WTC11 (cell line): ENCODE measurements around the gene RAP1GDS1. TPM values are rescaled to one million over a fixed set of nuclear protein-coding genes. Genes with fewer than 3 reads are reported as not detected.

Experiments
- ATAC-seq: fragments of 200-7000 bp; cut with Tn5 transposase; 2 replicates; pipeline ENCODE4 v1.10.0; 2021; ENCODE audit warnings: mild to moderate bottlenecking, moderate library complexity
- CTCF ChIA-PET: fragments of 300-600 bp; sonication (Branson Sonifier 250); formaldehyde crosslinking; loops from one replicate; lab custom pipeline; 2021; ENCODE audit warnings: antibody characterized with exemption; lab: Charles Lee
- POLR2A ChIA-PET: fragments of 350-600 bp; sonication (Branson Sonifier 250); formaldehyde crosslinking; loops from one replicate; lab custom pipeline; 2021; ENCODE audit warnings: antibody characterized with exemption; lab: Charles Lee
- DNase-seq: peaks from one replicate; pipeline ENCODE4 v3.0.0; 2021; ENCODE audit warnings: low spot score
- H3K27ac Mint-ChIP-seq: 2 replicates; pipeline ENCODE4 v1.8.0; 2021; ENCODE audit warnings: mixed read lengths
- H3K27me3 Mint-ChIP-seq: 2 replicates; pipeline ENCODE4 v1.8.0; 2021; ENCODE audit warnings: low read depth, mild to moderate bottlenecking, moderate library complexity, mixed read lengths
- H3K36me3 Mint-ChIP-seq: 2 replicates; pipeline ENCODE4 v1.8.0; 2021; ENCODE audit warnings: mixed read lengths
- H3K4me1 Mint-ChIP-seq: 2 replicates; pipeline ENCODE4 v1.8.0; 2022; ENCODE audit warnings: mixed read lengths
- H3K4me3 Mint-ChIP-seq: 2 replicates; pipeline ENCODE4 v1.8.0; 2021; ENCODE audit warnings: mild to moderate bottlenecking, moderate library complexity, mixed read lengths
- H3K9me3 Mint-ChIP-seq: 2 replicates; pipeline ENCODE4 v1.8.0; 2021; ENCODE audit warnings: mixed read lengths
- CTCF ChIP-seq: fragments of 200-600 bp; IDR thresholded peaks from 2 replicates; pipeline ENCODE4 v1.8.0; 2022; ENCODE audit warnings: antibody characterized with exemption
- NR2C2 ChIP-seq: sonication (generic); formaldehyde crosslinking; IDR thresholded peaks from 2 replicates; pipeline ENCODE4 v1.8.0; 2022; ENCODE audit warnings: mild to moderate bottlenecking, missing genetic modification reagents
- OVOL2 ChIP-seq: fragments of 250-450 bp; sonication (Bioruptor Pico); IDR thresholded peaks from 2 replicates; pipeline ENCODE4 v1.9.0; 2021; ENCODE audit warnings: mild to moderate bottlenecking, borderline replicate concordance
- SMAD3 ChIP-seq: sonication (generic); formaldehyde crosslinking; IDR thresholded peaks from 2 replicates; pipeline ENCODE4 v1.8.0; 2022; ENCODE audit warnings: missing genetic modification reagents, mild to moderate bottlenecking, borderline replicate concordance
- SMAD4 ChIP-seq: sonication (generic); formaldehyde crosslinking; IDR thresholded peaks from 2 replicates; pipeline ENCODE4 v1.8.0; 2022; ENCODE audit warnings: mild to moderate bottlenecking, missing genetic modification reagents
- TEAD1 ChIP-seq: sonication (generic); formaldehyde crosslinking; IDR thresholded peaks from 2 replicates; pipeline ENCODE4 v1.8.0; 2022; ENCODE audit warnings: mild to moderate bottlenecking, missing genetic modification reagents
- ZNF121 ChIP-seq: sonication (generic); formaldehyde crosslinking; IDR thresholded peaks from 2 replicates; pipeline ENCODE4 v1.8.0; 2023; ENCODE audit warnings: missing genetic modification reagents
- ZNF232 ChIP-seq: sonication (generic); formaldehyde crosslinking; IDR thresholded peaks from 2 replicates; pipeline ENCODE4 v1.8.0; 2022; ENCODE audit warnings: mild to moderate bottlenecking, missing genetic modification reagents
- ZNF396 ChIP-seq: fragments of 250-450 bp; sonication (Bioruptor Pico); IDR thresholded peaks from 2 replicates; pipeline ENCODE4 v1.8.0; 2021; ENCODE audit warnings: mild to moderate bottlenecking, moderate library complexity, borderline replicate concordance
- ZNF416 ChIP-seq: fragments of 250-450 bp; sonication (Bioruptor Pico); IDR thresholded peaks from 2 replicates; pipeline ENCODE4 v1.9.0; 2021; ENCODE audit warnings: mild to moderate bottlenecking, inconsistent platforms
- ZNF512 ChIP-seq: sonication (generic); formaldehyde crosslinking; IDR thresholded peaks from 2 replicates; pipeline ENCODE4 v1.8.1; 2022; ENCODE audit warnings: missing genetic modification reagents, borderline replicate concordance
- ZNF532 ChIP-seq: fragments of 250-450 bp; sonication (Bioruptor Pico); IDR thresholded peaks from 2 replicates; pipeline ENCODE4 v1.9.0; 2021; ENCODE audit warnings: mild to moderate bottlenecking, borderline replicate concordance
- total RNA-seq: library from RNA; stranded (reverse); gene quantifications from 3 replicates; pipeline ENCODE4 v1.2.3, GENCODE V29; 2021
- TF ChIP-seq, protein P1 (sequence below): sonication (generic); formaldehyde crosslinking; IDR thresholded peaks from 2 replicates; pipeline ENCODE4 v1.8.1; 2023; ENCODE audit warnings: mild to moderate bottlenecking, missing genetic modification reagents
- TF ChIP-seq, protein P2 (sequence below): sonication (generic); formaldehyde crosslinking; IDR thresholded peaks from 2 replicates; pipeline ENCODE4 v1.8.0; 2022; ENCODE audit warnings: missing genetic modification reagents
- TF ChIP-seq, protein P3 (sequence below): sonication (generic); formaldehyde crosslinking; IDR thresholded peaks from 2 replicates; pipeline ENCODE4 v1.8.1; 2022; ENCODE audit warnings: mild to moderate bottlenecking, moderate library complexity, missing genetic modification reagents
- TF ChIP-seq, protein P4 (sequence below): fragments of 250-450 bp; sonication (Bioruptor Pico); IDR thresholded peaks from 2 replicates; pipeline ENCODE4 v1.8.0; 2021; ENCODE audit warnings: mild to moderate bottlenecking

The RAP1GDS1 gene
- total RNA-seq, 1 experiment from 2014 or later: 29.9 TPM

- H3K27me3 Mint-ChIP-seq: no peaks in the 10 kb centered on the region
- CTCF ChIA-PET: no interaction called here
These were observed 173.6 kb downstream of the RAP1GDS1 start for GRCh38 chr4:98434816-98435215.

GRCh38 chr4:98444371-98444770 is 183.2 kb downstream of the RAP1GDS1 start:
- H3K27me3 Mint-ChIP-seq: no peaks in the 10 kb centered on the region
- H3K27ac Mint-ChIP-seq: no peak overlapping the region
- H3K9me3 Mint-ChIP-seq: no peaks in the 10 kb centered on the region
- DNase-seq (no peak), ATAC-seq (no peak)
- CTCF ChIA-PET: no interaction called here
- no peaks in the 10 kb centered on the region for H3K36me3 Mint-ChIP-seq
- no peaks in the 10 kb centered on the region for H3K4me1 Mint-ChIP-seq
- POLR2A ChIA-PET: no interaction called here
- no peak overlapping the region for H3K4me3 Mint-ChIP-seq
- TF ChIP-seq, protein P1, sequence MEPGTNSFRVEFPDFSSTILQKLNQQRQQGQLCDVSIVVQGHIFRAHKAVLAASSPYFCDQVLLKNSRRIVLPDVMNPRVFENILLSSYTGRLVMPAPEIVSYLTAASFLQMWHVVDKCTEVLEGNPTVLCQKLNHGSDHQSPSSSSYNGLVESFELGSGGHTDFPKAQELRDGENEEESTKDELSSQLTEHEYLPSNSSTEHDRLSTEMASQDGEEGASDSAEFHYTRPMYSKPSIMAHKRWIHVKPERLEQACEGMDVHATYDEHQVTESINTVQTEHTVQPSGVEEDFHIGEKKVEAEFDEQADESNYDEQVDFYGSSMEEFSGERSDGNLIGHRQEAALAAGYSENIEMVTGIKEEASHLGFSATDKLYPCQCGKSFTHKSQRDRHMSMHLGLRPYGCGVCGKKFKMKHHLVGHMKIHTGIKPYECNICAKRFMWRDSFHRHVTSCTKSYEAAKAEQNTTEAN (CRISPR knock-in tag): no peak
- no peak for TF ChIP-seq ZNF232
- no peak for TF ChIP-seq SMAD4 (CRISPR knock-in tag)
- TF ChIP-seq ZNF416 (CRISPR knock-in tag): no peak
- TF ChIP-seq, protein P2, sequence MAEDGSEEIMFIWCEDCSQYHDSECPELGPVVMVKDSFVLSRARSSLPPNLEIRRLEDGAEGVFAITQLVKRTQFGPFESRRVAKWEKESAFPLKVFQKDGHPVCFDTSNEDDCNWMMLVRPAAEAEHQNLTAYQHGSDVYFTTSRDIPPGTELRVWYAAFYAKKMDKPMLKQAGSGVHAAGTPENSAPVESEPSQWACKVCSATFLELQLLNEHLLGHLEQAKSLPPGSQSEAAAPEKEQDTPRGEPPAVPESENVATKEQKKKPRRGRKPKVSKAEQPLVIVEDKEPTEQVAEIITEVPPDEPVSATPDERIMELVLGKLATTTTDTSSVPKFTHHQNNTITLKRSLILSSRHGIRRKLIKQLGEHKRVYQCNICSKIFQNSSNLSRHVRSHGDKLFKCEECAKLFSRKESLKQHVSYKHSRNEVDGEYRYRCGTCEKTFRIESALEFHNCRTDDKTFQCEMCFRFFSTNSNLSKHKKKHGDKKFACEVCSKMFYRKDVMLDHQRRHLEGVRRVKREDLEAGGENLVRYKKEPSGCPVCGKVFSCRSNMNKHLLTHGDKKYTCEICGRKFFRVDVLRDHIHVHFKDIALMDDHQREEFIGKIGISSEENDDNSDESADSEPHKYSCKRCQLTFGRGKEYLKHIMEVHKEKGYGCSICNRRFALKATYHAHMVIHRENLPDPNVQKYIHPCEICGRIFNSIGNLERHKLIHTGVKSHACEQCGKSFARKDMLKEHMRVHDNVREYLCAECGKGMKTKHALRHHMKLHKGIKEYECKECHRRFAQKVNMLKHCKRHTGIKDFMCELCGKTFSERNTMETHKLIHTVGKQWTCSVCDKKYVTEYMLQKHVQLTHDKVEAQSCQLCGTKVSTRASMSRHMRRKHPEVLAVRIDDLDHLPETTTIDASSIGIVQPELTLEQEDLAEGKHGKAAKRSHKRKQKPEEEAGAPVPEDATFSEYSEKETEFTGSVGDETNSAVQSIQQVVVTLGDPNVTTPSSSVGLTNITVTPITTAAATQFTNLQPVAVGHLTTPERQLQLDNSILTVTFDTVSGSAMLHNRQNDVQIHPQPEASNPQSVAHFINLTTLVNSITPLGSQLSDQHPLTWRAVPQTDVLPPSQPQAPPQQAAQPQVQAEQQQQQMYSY (CRISPR knock-in tag): no peak
- TF ChIP-seq, protein P3, sequence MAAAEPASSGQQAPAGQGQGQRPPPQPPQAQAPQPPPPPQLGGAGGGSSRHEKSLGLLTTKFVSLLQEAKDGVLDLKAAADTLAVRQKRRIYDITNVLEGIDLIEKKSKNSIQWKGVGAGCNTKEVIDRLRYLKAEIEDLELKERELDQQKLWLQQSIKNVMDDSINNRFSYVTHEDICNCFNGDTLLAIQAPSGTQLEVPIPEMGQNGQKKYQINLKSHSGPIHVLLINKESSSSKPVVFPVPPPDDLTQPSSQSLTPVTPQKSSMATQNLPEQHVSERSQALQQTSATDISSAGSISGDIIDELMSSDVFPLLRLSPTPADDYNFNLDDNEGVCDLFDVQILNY: no peak
- no peak for TF ChIP-seq TEAD1 (CRISPR knock-in tag)
- no peak for TF ChIP-seq ZNF396
- no peak for TF ChIP-seq ZNF532 (CRISPR knock-in tag)
- no peak for TF ChIP-seq ZNF512 (CRISPR knock-in tag)
- TF ChIP-seq OVOL2: no peak
- TF ChIP-seq, protein P4, sequence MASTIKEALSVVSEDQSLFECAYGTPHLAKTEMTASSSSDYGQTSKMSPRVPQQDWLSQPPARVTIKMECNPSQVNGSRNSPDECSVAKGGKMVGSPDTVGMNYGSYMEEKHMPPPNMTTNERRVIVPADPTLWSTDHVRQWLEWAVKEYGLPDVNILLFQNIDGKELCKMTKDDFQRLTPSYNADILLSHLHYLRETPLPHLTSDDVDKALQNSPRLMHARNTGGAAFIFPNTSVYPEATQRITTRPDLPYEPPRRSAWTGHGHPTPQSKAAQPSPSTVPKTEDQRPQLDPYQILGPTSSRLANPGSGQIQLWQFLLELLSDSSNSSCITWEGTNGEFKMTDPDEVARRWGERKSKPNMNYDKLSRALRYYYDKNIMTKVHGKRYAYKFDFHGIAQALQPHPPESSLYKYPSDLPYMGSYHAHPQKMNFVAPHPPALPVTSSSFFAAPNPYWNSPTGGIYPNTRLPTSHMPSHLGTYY (CRISPR knock-in tag): no peak
- no peak for TF ChIP-seq NR2C2 (CRISPR knock-in tag)

More at GRCh38 chr4:98434816-98435215, 173.6 kb downstream of the RAP1GDS1 start:
- no peaks in the 10 kb centered on the region for H3K9me3 Mint-ChIP-seq
- DNase-seq (no peak), ATAC-seq (no peak)
- H3K27ac Mint-ChIP-seq: no peak overlapping the region
- POLR2A ChIA-PET: interaction anchor here (0.6 kb wide), 1 partner anchor 782 kb away, joined by 3 read pairs; no protein-coding TSS in a partner anchor
- no peak overlapping the region for H3K4me3 Mint-ChIP-seq
- TF ChIP-seq SMAD3 (CRISPR knock-in tag) (no peak), ZNF121 (CRISPR knock-in tag) (no peak), CTCF (no peak)
- H3K36me3 Mint-ChIP-seq: no peaks in the 10 kb centered on the region
- H3K4me1 Mint-ChIP-seq: no peaks in the 10 kb centered on the region
